IMR-90 (cell line): Measurements from ENCODE around the gene CNOT2.

Experiments
- CTCF ChIP-seq: conservative IDR thresholded peaks from 2 replicates; pipeline ENCODE4 v1.5.1; 2012; ENCODE audit warnings: mild to moderate bottlenecking, low read depth, low read length, improper control_type of control experiment
- POLR2A ChIP-seq: IDR thresholded peaks from 2 replicates; pipeline ENCODE4 v1.6.1; 2012; ENCODE audit warnings: mild to moderate bottlenecking, low read depth, low read length

GRCh38 chr12:70196811-70197281, 46.4 kb upstream of the CNOT2 start:
- TF ChIP-seq CTCF = no peak
- TF ChIP-seq POLR2A = no peak
